ENCODE data around the gene FBXL7. TPM values are rescaled to one million over a fixed set of nuclear protein-coding genes. Genes with fewer than 3 reads are reported as not detected.

The FBXL7 gene
- total RNA-seq, 1 experiment from 2014 or later = 15.1 TPM

DNA sequence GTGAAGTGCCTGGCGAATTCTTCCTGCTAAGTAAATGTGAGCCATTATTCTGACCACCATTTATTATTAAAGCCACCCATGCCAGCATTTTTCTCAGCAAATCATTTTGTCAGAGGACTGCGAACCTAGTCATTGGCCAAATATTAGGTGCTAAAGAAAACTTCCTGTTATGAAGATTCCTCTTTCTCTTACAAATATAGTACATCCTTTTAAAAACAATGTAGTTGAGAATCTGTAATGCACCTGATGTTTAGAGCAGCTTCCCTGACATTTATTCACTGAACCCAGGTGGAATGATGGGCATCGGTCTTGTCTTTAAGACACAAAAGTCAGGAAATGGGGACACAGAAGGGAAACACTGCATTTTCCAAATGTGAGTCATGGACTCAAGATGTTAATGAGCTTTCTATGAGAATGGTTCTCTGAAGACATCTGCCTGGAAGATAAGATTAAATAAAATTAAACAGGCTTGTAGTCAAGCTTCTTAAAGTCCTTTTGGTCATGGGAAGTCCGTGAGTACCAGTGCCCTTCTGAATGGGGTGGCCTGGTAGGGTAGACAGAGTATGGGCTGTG lies 290.6 kb downstream of the FBXL7 start:
- no peak for DNase-seq
- Histone ChIP-seq H3K27me3 (no peaks in the 10 kb centered on the region), H3K9me3 (replicated peaks) (no peaks in the 10 kb centered on the region)

DNA sequence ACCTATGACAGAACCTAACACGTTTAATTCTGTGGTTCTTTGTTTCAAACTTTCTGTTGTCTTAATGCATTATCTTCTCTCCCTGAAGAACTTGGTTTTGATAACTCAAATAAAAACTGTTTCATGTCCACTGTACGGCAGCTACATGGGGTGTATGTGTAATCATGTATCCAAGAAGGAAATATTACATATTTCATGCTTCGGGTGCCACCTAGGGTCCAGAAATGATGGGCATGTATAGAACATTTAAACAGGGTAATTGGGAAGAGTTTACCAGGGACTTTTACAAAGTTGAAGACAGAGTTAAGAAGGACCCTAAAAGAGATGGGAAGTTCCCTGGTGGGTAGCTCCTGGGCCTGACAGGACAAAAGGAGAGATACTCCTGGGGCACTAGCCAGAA lies 291.3 kb downstream of the FBXL7 start:
- H3K27ac ChIP-seq = no peak overlapping the region

More for the DNA sequence above, 290.6 kb downstream of the FBXL7 start:
- peaks cover 31% of the 10 kb centered on the region for H3K4me1 ChIP-seq
- H3K4me3 ChIP-seq = no peak overlapping the region
- H3K36me3 ChIP-seq = no peaks in the 10 kb centered on the region
- no peak overlapping the region for H3K27ac ChIP-seq

DNA sequence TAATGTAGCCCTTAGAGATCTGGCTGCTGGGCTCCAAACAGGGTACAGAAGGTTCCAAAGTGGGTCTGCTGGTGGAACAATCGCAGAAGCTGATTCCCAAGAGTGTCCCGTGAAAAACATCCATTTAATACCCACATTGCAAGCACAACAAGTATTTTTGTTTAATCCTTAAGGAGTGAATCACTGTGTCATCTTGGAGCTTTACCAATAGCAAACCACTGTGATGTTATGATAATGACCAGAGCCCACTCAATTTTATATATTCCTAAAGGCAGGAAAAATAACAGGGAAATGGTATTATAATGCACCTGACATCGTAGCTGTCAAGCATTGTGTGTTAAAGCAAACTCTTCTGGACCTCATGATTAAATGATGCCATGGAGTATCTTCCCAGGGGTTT lies 291.9 kb downstream of the FBXL7 start:
- Histone ChIP-seq H3K36me3 (no peaks in the 10 kb centered on the region), H3K27me3 (no peaks in the 10 kb centered on the region), H3K9me3 (replicated peaks) (no peaks in the 10 kb centered on the region), H3K4me1 (peaks cover 34% of the 10 kb centered on the region), H3K27ac (no peak overlapping the region), H3K4me3 (no peak overlapping the region)
- no peak for DNase-seq

More for the DNA sequence above, 291.3 kb downstream of the FBXL7 start:
- no peak for DNase-seq
- no peaks in the 10 kb centered on the region for H3K9me3 ChIP-seq (replicated peaks)
- no peaks in the 10 kb centered on the region for H3K27me3 ChIP-seq
- H3K36me3 ChIP-seq = no peaks in the 10 kb centered on the region
- no peak overlapping the region for H3K4me3 ChIP-seq
- H3K4me1 ChIP-seq = peaks cover 33% of the 10 kb centered on the region

DNA sequence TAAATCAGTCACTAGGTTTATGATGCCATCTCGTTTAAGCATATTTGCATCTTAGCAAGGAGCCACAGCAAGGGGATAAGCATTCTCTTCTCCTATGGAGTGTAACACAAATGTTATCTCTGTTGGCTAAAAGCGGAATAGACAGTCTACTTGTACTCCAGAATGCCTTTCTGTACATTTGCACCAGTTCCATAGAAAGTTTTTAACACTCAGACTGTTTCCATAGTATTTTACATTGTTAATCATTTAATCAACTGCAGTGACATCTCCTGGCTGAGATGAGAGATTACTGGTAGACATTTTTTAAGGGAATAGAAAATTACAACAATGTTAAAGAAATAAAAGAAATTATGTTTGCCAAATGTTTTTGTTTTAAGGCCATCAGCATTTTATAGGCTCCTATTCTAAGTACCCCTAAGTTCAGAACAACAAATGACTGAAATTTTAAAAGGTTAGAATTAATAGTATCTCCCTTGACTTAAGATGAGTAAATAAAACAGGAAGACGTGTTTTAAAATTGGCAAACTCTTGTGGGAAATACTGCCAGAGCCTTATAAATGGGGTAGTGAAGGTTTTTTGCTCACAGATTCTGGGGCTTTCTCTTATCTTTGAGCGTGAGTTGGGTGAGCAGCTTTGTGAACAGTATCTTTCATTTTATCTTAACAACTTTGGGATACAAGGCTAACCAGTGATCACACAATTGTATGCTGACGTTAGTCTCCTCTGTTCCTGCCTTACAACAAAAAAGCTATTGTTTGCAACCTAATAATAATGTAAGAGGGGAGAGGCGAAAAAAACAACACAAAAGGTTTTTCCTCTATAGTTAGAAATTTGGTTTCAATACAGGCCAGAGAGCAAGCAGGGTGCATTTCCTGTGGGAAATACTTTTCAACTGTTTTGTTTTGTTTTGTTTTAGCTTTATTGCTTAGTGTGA lies 294.3 kb downstream of the FBXL7 start:
- H3K4me1 ChIP-seq = peaks cover 49% of the 10 kb centered on the region
- peak overlapping the region; percentile 88 for H3K27ac ChIP-seq
- DNase-seq = peak in 1 of 2 experiments; percentile 27
- H3K4me3 ChIP-seq = no peak overlapping the region
- no peaks in the 10 kb centered on the region for H3K9me3 ChIP-seq (replicated peaks)
- no peaks in the 10 kb centered on the region for H3K27me3 ChIP-seq
- no peaks in the 10 kb centered on the region for H3K36me3 ChIP-seq

GRCh38 chr5:15796096-15796495 lies 296.1 kb downstream of the FBXL7 start:
- H3K4me3 ChIP-seq = no peak overlapping the region
- no peaks in the 10 kb centered on the region for H3K36me3 ChIP-seq
- H3K9me3 ChIP-seq (replicated peaks) = no peaks in the 10 kb centered on the region
- peaks cover 51% of the 10 kb centered on the region for H3K4me1 ChIP-seq
- no peak for DNase-seq
- H3K27me3 ChIP-seq = no peaks in the 10 kb centered on the region
- H3K27ac ChIP-seq = peak overlapping the region; percentile 88

DNA sequence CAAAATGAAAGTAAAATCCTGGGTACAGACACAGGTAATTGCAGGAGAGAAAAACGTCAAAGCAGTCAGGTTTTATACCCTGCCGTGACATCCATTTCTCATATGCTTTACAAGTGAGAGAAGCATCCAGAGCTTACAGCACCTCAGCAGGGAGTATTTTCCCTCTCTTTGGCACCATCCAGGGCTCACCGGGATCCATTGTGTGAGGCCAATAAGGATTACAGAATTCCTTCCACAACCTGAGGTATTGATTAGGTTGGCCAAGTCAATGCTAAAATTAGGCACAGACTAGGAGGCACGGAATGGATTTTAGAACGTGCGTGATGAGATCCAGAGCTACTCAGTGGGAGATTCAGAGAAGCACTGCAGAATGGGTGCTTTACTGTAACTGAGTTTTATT lies 296.6 kb downstream of the FBXL7 start:
- no peaks in the 10 kb centered on the region for H3K36me3 ChIP-seq
- no peak overlapping the region for H3K4me3 ChIP-seq
- H3K9me3 ChIP-seq (replicated peaks) = no peaks in the 10 kb centered on the region
- H3K27me3 ChIP-seq = no peaks in the 10 kb centered on the region
- peaks cover 51% of the 10 kb centered on the region for H3K4me1 ChIP-seq
- no peak for DNase-seq
- H3K27ac ChIP-seq = peak overlapping the region; percentile 88

DNA sequence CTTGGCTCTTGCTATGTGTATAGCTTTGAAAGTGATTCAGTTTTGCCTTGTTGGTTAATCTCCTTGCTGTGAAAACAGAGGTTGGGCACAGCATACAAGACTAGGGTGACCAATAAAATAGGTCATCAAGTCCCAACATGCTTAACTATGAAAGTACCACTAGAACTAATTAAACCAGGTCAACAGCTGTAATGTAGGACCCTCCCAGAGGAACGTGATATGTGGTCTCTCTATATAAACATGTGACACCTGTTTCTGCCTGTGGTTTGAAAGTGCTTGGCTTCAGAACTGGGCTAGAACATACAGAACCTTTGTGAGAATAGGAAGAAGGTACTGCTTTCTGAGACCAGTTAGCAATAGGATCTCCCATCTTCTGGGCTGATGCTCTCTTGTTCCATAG lies 297.1 kb downstream of the FBXL7 start:
- Histone ChIP-seq H3K27me3 (no peaks in the 10 kb centered on the region), H3K4me1 (peaks cover 51% of the 10 kb centered on the region), H3K9me3 (replicated peaks) (no peaks in the 10 kb centered on the region), H3K36me3 (no peaks in the 10 kb centered on the region), H3K4me3 (no peak overlapping the region), H3K27ac (peak overlapping the region; percentile 88)
- peak; percentile 49 to 86 for DNase-seq

DNA sequence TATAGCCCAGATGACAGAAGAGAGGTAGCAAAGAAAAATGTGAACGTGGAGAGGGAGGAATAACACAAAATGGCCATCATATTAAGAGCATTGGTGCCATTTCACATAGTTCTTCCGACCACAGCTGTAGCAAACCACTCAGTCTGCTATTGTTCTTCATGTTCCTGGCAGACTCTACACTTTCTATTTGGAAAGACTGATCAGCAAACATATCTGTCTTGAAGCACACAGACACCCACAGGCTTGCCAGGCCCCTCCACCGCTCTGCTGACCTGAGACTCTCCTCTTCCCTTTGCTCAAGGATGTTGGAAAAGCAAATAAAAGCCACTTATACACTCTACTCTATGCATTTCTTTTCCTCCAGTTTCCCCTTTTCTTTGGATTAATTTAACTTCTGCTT lies 298.0 kb downstream of the FBXL7 start:
- DNase-seq = peak; percentile 15 to 58
- Histone ChIP-seq H3K27me3 (no peaks in the 10 kb centered on the region), H3K27ac (peak overlapping the region; percentile 88), H3K4me1 (peaks cover 51% of the 10 kb centered on the region), H3K36me3 (no peaks in the 10 kb centered on the region), H3K4me3 (no peak overlapping the region), H3K9me3 (replicated peaks) (no peaks in the 10 kb centered on the region)

- Histone ChIP-seq H3K9me3 (replicated peaks) (no peaks in the 10 kb centered on the region), H3K27ac (peak overlapping the region; percentile 88)
- peak; percentile 12 to 64 for DNase-seq
Measured at GRCh38 chr5:15799014-15799413, 299.0 kb downstream of the FBXL7 start.

GRCh38 chr5:15799612-15800011 lies 299.6 kb downstream of the FBXL7 start:
- Histone ChIP-seq H3K27me3 (no peaks in the 10 kb centered on the region), H3K36me3 (no peaks in the 10 kb centered on the region), H3K9me3 (replicated peaks) (no peaks in the 10 kb centered on the region), H3K4me3 (no peak overlapping the region), H3K27ac (peak overlapping the region; percentile 88; the same call in 1 of the 2 replicates), H3K4me1 (peaks cover 47% of the 10 kb centered on the region)
- no peak for DNase-seq

More at GRCh38 chr5:15799014-15799413, 299.0 kb downstream of the FBXL7 start:
- Histone ChIP-seq H3K27me3 (no peaks in the 10 kb centered on the region), H3K36me3 (no peaks in the 10 kb centered on the region), H3K4me1 (peaks cover 51% of the 10 kb centered on the region), H3K4me3 (no peak overlapping the region)

GRCh38 chr5:15803280-15803679 lies 303.3 kb downstream of the FBXL7 start:
- DNase-seq = no peak

DNA sequence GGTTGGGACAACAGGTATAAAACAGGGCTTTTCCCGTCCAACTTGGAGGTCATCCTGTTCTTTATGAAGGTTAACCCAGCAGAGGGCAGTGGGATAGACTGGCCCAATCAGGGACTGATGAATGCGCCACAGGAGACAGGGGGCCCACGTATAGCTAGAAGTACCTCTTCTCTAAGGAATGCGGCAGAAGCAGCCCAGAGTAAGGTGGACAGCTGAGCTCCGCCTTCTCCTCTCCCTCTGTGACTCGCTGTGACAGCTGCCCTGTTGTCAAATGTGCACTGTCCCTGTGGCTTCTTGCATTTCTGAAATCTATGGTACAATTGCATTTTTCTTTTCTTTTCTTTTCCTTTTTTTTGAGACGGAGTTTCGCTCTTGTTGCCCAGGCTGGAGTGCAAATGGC lies 306.6 kb downstream of the FBXL7 start:
- Histone ChIP-seq H3K4me3 (no peak overlapping the region), H3K9me3 (replicated peaks) (no peaks in the 10 kb centered on the region; the same call in 1 of the 2 replicates), H3K36me3 (no peaks in the 10 kb centered on the region), H3K4me1 (peaks cover 11% of the 10 kb centered on the region), H3K27ac (no peak overlapping the region; the same call in 1 of the 2 replicates), H3K27me3 (no peaks in the 10 kb centered on the region)
- DNase-seq = peak; percentile 32 to 55

More at GRCh38 chr5:15803280-15803679, 303.3 kb downstream of the FBXL7 start:
- Histone ChIP-seq H3K4me3 (no peak overlapping the region), H3K27ac (no peak overlapping the region), H3K4me1 (peaks cover 23% of the 10 kb centered on the region), H3K27me3 (no peaks in the 10 kb centered on the region), H3K36me3 (no peaks in the 10 kb centered on the region), H3K9me3 (replicated peaks) (no peaks in the 10 kb centered on the region; the same call in 1 of the 2 replicates)

DNA sequence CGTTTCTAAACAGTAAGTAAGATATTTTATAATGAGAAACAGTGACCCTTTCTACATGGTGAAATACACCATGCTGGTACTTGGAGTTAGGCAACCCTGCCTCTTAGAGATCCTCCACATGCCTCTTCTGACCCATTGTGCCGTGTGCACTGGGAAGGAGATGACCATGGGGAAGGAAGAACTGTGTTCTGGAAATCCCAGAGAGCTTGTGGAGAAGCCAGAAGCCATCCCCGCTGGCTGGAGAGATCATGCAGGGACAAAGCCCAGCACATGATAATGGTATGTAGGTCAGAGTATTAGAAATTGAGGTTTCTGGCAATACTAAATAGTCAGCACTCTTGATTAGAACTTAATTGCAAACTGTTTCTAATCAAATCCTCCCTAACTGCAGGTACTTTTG lies 307.3 kb downstream of the FBXL7 start:
- Histone ChIP-seq H3K27ac (no peak overlapping the region; the same call in 1 of the 2 replicates), H3K4me1 (peaks cover 11% of the 10 kb centered on the region), H3K36me3 (no peaks in the 10 kb centered on the region), H3K9me3 (replicated peaks) (no peaks in the 10 kb centered on the region; the same call in 1 of the 2 replicates), H3K4me3 (no peak overlapping the region), H3K27me3 (no peaks in the 10 kb centered on the region)
- no peak for DNase-seq

DNA sequence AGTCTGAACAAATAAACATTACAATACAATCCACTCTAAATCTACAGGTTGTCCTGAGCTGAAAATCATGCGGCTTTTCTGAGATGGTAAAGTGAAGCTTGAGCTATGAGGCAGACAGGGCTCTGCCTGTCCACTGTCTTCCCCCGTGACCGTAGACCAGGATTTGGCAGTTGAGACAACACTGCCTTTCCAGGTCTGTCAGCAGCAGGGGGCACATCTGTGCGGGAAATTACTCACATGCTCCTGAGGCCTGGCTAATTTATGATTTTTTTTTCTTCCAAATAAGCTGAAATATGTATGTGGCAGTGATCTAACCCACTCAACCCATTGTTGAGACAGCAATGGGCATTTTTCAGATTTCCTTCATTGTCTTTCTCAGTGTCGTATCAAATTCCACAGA lies 307.9 kb downstream of the FBXL7 start:
- H3K4me1 ChIP-seq = peaks cover 11% of the 10 kb centered on the region
- peak; percentile 13 to 29 for DNase-seq
- no peaks in the 10 kb centered on the region for H3K27me3 ChIP-seq
- no peaks in the 10 kb centered on the region; the same call in 1 of the 2 replicates for H3K9me3 ChIP-seq (replicated peaks)
- H3K36me3 ChIP-seq = no peaks in the 10 kb centered on the region
- H3K27ac ChIP-seq = no peak overlapping the region
- H3K4me3 ChIP-seq = no peak overlapping the region

DNA sequence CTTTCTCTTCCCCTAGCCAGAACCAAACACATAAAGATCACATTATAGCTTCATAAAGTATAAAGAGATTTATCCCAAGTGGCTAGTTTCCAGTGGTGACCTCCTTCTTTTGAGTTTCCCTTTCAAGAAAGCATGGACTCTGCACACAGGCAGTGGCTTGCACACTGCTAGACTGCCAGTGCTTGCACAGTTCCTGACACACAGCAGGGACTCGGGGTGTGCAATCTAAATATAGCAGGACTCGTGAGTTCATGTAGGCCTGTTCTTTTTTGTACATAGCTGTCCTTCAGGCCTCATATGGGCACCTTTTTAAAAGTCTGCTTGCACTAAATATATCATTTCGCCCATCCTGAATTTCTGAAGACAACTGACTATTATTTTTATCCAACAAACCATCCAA lies 308.6 kb downstream of the FBXL7 start:
- Histone ChIP-seq H3K4me3 (no peak overlapping the region), H3K27me3 (no peaks in the 10 kb centered on the region), H3K27ac (no peak overlapping the region), H3K4me1 (peaks cover 11% of the 10 kb centered on the region), H3K9me3 (replicated peaks) (no peaks in the 10 kb centered on the region; the same call in 1 of the 2 replicates), H3K36me3 (no peaks in the 10 kb centered on the region)
- DNase-seq = no peak

All from SJCRH30 (cell line).